ENCODE data around the gene RASAL2. TPM values are rescaled to one million over a fixed set of nuclear protein-coding genes. Genes with fewer than 3 reads are reported as not detected.

Gene RASAL2
- total RNA-seq, 1 experiment from 2014 or later = 32.4 TPM

GRCh38 chr1:178048883-178049282, 45.0 kb upstream of the RASAL2 start:
- peaks cover 17% of the 10 kb centered on the region for H3K4me1 Mint-ChIP-seq (ENCODE audit: low read depth, unreplicated experiment)
- H3K9me3 Mint-ChIP-seq (ENCODE audit: low read depth, unreplicated experiment) = no peaks in the 10 kb centered on the region
- no peak for DNase-seq
- no peak overlapping the region for H3K27ac Mint-ChIP-seq (ENCODE audit: unreplicated experiment)
- intact Hi-C loops (cut with micrococcal nuclease; ENCODE audit: unreplicated experiment) = no loop called here
- BruUV-seq (replicated peaks) = no TSS peak
- CTCF ChIA-PET = interaction anchor here (1.1 kb wide), 2 partner anchors 9 to 17 kb away, joined by 3 read pairs; no protein-coding TSS in a partner anchor
- no peaks in the 10 kb centered on the region for H3K36me3 Mint-ChIP-seq (ENCODE audit: insufficient read depth, unreplicated experiment)
- no peaks in the 10 kb centered on the region for H3K27me3 Mint-ChIP-seq (ENCODE audit: unreplicated experiment)
- H3K4me3 Mint-ChIP-seq (ENCODE audit: low read depth, unreplicated experiment) = no peak overlapping the region
- no peak for TF ChIP-seq CTCF (IDR thresholded peaks at IDR 0.05; ENCODE audit: unreplicated experiment)

GRCh38 chr1:178050084-178050483, 43.8 kb upstream of the RASAL2 start:
- Mint-ChIP-seq H3K27ac (ENCODE audit: unreplicated experiment) (no peak overlapping the region), H3K36me3 (ENCODE audit: insufficient read depth, unreplicated experiment) (no peaks in the 10 kb centered on the region), H3K4me1 (ENCODE audit: low read depth, unreplicated experiment) (peaks cover 22% of the 10 kb centered on the region), H3K4me3 (ENCODE audit: low read depth, unreplicated experiment) (no peak overlapping the region), H3K27me3 (ENCODE audit: unreplicated experiment) (no peaks in the 10 kb centered on the region), H3K9me3 (ENCODE audit: low read depth, unreplicated experiment) (no peaks in the 10 kb centered on the region)
- no TSS peak for BruUV-seq (replicated peaks)
- DNase-seq = no peak
- intact Hi-C loops (cut with micrococcal nuclease; ENCODE audit: unreplicated experiment) = no loop called here
- no peak for TF ChIP-seq CTCF (IDR thresholded peaks at IDR 0.05; ENCODE audit: unreplicated experiment)
- CTCF ChIA-PET = interaction anchor here (0.7 to 1.5 kb wide), 4 partner anchors 10 to 380 kb away, joined by 3 to 9 read pairs (median 4); no protein-coding TSS in a partner anchor

DNA sequence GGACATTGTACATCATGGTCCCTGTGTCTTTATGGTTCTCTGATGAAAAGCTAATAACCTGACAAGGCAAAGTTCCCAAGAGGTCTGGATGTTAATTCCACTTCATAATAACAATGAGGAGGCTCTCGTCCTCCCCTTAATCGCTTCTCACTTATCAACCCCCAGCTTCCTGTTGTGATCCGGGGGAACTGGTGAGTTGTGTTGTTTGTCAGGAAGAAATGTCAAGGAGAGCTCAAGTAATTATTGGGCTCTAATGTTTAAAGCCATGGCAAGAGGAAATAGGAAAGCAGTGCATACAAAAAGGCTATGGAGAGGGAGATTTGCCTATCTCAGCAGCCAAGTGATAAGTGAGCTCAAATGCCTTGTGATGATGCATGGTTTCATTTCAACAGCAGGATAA, 42.8 kb upstream of the RASAL2 start:
- DNase-seq = no peak
- H3K4me1 Mint-ChIP-seq (ENCODE audit: low read depth, unreplicated experiment) = peaks cover 32% of the 10 kb centered on the region
- CTCF ChIA-PET = interaction anchor here (1.1 to 1.5 kb wide), 2 partner anchors 10 to 19 kb away, joined by 4 read pairs; no protein-coding TSS in a partner anchor
- no peak for TF ChIP-seq CTCF (IDR thresholded peaks at IDR 0.05; ENCODE audit: unreplicated experiment)
- no TSS peak for BruUV-seq (replicated peaks)
- intact Hi-C loops (cut with micrococcal nuclease; ENCODE audit: unreplicated experiment) = no loop called here
- no peaks in the 10 kb centered on the region for H3K27me3 Mint-ChIP-seq (ENCODE audit: unreplicated experiment)
- H3K4me3 Mint-ChIP-seq (ENCODE audit: low read depth, unreplicated experiment) = no peak overlapping the region
- H3K36me3 Mint-ChIP-seq (ENCODE audit: insufficient read depth, unreplicated experiment) = no peaks in the 10 kb centered on the region
- H3K27ac Mint-ChIP-seq (ENCODE audit: unreplicated experiment) = no peak overlapping the region
- no peaks in the 10 kb centered on the region for H3K9me3 Mint-ChIP-seq (ENCODE audit: low read depth, unreplicated experiment)

GRCh38 chr1:178052650-178053461, 41.0 kb upstream of the RASAL2 start:
- no peak overlapping the region for H3K27ac Mint-ChIP-seq (ENCODE audit: unreplicated experiment)
- TF ChIP-seq CTCF (IDR thresholded peaks at IDR 0.05; ENCODE audit: unreplicated experiment) = no peak
- BruUV-seq (replicated peaks) = no TSS peak
- DNase-seq = no peak
- no peaks in the 10 kb centered on the region for H3K27me3 Mint-ChIP-seq (ENCODE audit: unreplicated experiment)
- H3K9me3 Mint-ChIP-seq (ENCODE audit: low read depth, unreplicated experiment) = no peaks in the 10 kb centered on the region
- CTCF ChIA-PET = interaction anchor here (1.4 to 2.4 kb wide), 3 partner anchors 15 to 186 kb away, joined by 3 to 7 read pairs (median 4); no protein-coding TSS in a partner anchor
- intact Hi-C loops (cut with micrococcal nuclease; ENCODE audit: unreplicated experiment) = no loop called here
- no peak overlapping the region for H3K4me3 Mint-ChIP-seq (ENCODE audit: low read depth, unreplicated experiment)
- no peaks in the 10 kb centered on the region for H3K36me3 Mint-ChIP-seq (ENCODE audit: insufficient read depth, unreplicated experiment)
- H3K4me1 Mint-ChIP-seq (ENCODE audit: low read depth, unreplicated experiment) = peaks cover 42% of the 10 kb centered on the region
